Colonic mucosa (tissue), 4 donors: Measurements from ENCODE around the gene IST1. TPM values are rescaled to one million over a fixed set of nuclear protein-coding genes. Genes with fewer than 3 reads are reported as not detected.

Experiments
- DNase-seq: peaks from one replicate; pipeline ENCODE4 v3.0.0-alpha.2; 2020
- H3K27ac ChIP-seq: fragments of 200-600 bp; one replicate; pipeline ENCODE4 v1.8.0; 2021
- H3K27me3 ChIP-seq: fragments of 200-600 bp; one replicate; pipeline ENCODE4 v1.8.0; 2021
- H3K36me3 ChIP-seq: fragments of 200-600 bp; one replicate; pipeline ENCODE4 v1.8.0; 2021
- H3K4me1 ChIP-seq: fragments of 200-600 bp; one replicate; pipeline ENCODE4 v1.8.0; 2021; ENCODE audit warnings: mild to moderate bottlenecking
- H3K4me3 ChIP-seq: fragments of 200-600 bp; one replicate; pipeline ENCODE4 v1.8.0; 2021
- H3K9ac ChIP-seq, 2 donors: one replicate each; pipeline ENCODE4 v1.7.0; 2013; ENCODE audit warnings: control low read depth in 2 of 2, low read depth in 2 of 2, low read length in 2 of 2
- H3K9me3 ChIP-seq: fragments of 200-600 bp; one replicate; pipeline ENCODE4 v1.8.0; 2021
- intact Hi-C: fragments of 100-400 bp; cut with DNase I; formaldehyde crosslinking; loops from one replicate; pipeline ENCODE4 v1.14.1; 2022
- total RNA-seq, 2 donors: library from RNA; stranded (reverse); fragmentation: NEBNext Ultra II Directional in 1 of 2; extraction: Animal tissue kit (Norgen Biotek cat#: 25700) in 1 of 2; gene quantifications; one replicate each; pipeline ENCODE4 v1.2.1, GENCODE V29; 2021
- TF ChIP-seq, protein P1 (sequence below): fragments of 200-600 bp; IDR thresholded peaks from one replicate; pipeline ENCODE4 v1.8.0; 2022; ENCODE audit warnings: antibody characterized with exemption, mild to moderate bottlenecking
- donor health status: healthy.
- donor health status: DM: no; HTN: no; CAD: no.
- donor health status: DM: no; HTN: no; CAD: no.

IST1 gene
- total RNA-seq, 2 donors from 2014 or later = 180 to 304 TPM

DNA sequence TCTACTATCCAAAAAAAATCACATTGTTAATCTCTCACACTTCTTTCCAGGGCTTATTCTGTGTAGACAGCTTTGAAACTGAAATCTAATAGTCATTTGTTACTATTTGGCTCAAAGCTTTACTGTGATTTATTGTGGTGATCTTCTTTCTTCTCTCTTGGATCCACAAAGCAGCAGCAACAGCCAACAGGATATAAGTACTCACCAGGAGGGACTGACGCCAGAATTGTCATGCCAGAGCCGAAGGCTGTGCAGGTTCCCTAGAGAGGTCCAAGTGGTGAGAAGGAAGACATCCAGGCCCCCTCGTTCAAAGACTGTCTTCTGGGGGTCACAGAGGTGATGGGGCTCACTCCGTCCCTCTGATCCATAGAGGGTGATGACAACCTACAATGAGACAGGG is 71.6 kb downstream of the IST1 start:
- no peaks in the 10 kb centered on the region for H3K27me3 ChIP-seq
- no peak overlapping the region for H3K27ac ChIP-seq
- H3K9me3 ChIP-seq = no peaks in the 10 kb centered on the region
- no peaks in the 10 kb centered on the region for H3K4me1 ChIP-seq
- no peak overlapping the region for H3K9ac ChIP-seq
- DNase-seq = no peak
- H3K4me3 ChIP-seq = no peak overlapping the region
- no peaks in the 10 kb centered on the region for H3K36me3 ChIP-seq
- TF ChIP-seq, protein P1, sequence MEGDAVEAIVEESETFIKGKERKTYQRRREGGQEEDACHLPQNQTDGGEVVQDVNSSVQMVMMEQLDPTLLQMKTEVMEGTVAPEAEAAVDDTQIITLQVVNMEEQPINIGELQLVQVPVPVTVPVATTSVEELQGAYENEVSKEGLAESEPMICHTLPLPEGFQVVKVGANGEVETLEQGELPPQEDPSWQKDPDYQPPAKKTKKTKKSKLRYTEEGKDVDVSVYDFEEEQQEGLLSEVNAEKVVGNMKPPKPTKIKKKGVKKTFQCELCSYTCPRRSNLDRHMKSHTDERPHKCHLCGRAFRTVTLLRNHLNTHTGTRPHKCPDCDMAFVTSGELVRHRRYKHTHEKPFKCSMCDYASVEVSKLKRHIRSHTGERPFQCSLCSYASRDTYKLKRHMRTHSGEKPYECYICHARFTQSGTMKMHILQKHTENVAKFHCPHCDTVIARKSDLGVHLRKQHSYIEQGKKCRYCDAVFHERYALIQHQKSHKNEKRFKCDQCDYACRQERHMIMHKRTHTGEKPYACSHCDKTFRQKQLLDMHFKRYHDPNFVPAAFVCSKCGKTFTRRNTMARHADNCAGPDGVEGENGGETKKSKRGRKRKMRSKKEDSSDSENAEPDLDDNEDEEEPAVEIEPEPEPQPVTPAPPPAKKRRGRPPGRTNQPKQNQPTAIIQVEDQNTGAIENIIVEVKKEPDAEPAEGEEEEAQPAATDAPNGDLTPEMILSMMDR = no peak
- intact Hi-C loops = no loop called here

DNA sequence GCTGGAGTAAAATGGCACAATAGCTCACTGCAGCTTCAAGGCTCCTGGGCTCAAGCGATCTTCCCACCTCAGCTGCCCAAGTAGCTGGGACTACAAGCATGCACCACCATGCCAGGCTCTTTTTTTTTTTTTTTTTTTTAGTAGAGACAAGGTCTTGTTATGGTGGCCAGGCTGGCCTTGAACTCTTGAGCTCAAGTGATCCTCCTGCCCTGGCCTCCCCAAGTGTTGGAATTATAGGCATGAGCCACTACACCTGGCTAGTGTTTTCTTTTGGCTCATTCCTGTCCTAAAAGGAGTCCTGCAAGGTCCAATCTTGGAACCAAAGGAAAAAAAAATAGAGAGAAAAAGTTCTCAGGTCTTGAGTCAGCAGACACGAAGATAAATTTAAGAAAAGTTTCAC is 74.0 kb downstream of the IST1 start:
- no peaks in the 10 kb centered on the region for H3K4me1 ChIP-seq

DNA sequence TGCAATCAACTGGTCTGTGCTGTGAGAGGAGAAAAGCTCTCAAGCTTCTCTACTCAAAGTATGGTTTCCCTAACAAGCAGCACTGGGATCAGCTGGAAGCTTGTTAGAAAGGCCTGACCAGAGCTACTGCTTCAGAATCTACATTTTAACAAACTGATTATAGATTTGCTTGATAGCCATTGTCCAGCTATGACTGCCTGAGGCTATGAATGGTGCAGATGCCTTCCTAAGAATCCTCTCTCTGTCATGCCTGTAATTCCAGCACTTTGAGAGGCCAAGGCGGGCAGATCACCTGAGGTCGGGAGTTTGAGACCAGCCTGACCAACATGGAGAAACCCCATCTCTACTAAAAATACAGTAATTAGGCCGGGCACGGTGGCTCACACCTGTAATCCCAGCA is 76.2 kb downstream of the IST1 start:
- no peaks in the 10 kb centered on the region for H3K9me3 ChIP-seq
- H3K27ac ChIP-seq = no peak overlapping the region
- H3K27me3 ChIP-seq = no peaks in the 10 kb centered on the region
- no peaks in the 10 kb centered on the region for H3K36me3 ChIP-seq
- intact Hi-C loops = no loop called here
- H3K9ac ChIP-seq = no peak overlapping the region
- no peak for DNase-seq
- H3K4me3 ChIP-seq = no peak overlapping the region
- TF ChIP-seq, protein P1 = no peak
- H3K4me1 ChIP-seq = no peaks in the 10 kb centered on the region

More for the DNA sequence above, 74.0 kb downstream of the IST1 start:
- Histone ChIP-seq H3K9ac (no peak overlapping the region), H3K9me3 (no peaks in the 10 kb centered on the region), H3K4me3 (no peak overlapping the region), H3K27ac (no peak overlapping the region), H3K27me3 (no peaks in the 10 kb centered on the region), H3K36me3 (no peaks in the 10 kb centered on the region)
- intact Hi-C loops = no loop called here
- TF ChIP-seq, protein P1 = no peak
- no peak for DNase-seq

DNA sequence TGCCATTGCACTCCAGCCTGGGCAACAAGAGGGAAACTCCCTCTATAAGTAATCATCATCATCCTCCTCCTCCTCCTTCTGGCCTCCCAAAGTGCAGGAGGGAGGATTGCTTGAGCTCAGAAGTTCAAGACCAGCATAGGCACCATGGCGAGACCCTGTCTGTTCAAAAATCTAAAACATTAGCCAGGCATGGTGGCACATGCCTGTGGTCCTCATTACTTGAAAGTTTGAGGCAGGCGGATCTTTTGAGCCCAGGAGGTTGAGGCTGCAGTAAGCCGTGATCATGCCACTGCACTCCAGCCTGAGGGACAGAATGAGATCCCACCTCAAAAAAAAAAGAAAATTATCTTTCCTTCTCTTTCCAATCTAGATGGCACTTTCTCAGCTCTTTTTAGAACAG is 77.0 kb downstream of the IST1 start:
- Histone ChIP-seq H3K4me1 (no peaks in the 10 kb centered on the region), H3K27ac (no peak overlapping the region), H3K27me3 (no peaks in the 10 kb centered on the region), H3K4me3 (no peak overlapping the region), H3K9me3 (no peaks in the 10 kb centered on the region), H3K9ac (no peak overlapping the region), H3K36me3 (no peaks in the 10 kb centered on the region)
- no peak for DNase-seq
- intact Hi-C loops = no loop called here
- TF ChIP-seq, protein P1 = no peak

- no peak overlapping the region for H3K4me3 ChIP-seq
- H3K9me3 ChIP-seq = no peaks in the 10 kb centered on the region
- intact Hi-C loops = no loop called here
- H3K36me3 ChIP-seq = no peaks in the 10 kb centered on the region
- DNase-seq = no peak
- no peak overlapping the region for H3K9ac ChIP-seq
- H3K27ac ChIP-seq = no peak overlapping the region
- TF ChIP-seq, protein P1 = no peak
- no peaks in the 10 kb centered on the region for H3K27me3 ChIP-seq
- no peaks in the 10 kb centered on the region for H3K4me1 ChIP-seq
Observed at GRCh38 chr16:71973001-71973400, 77.7 kb downstream of the IST1 start.
